HG03439 (cell line): ENCODE measurements around the gene RAP1GAP2.
"Not testable (repeated sequence)": the region's sequence is repeated elsewhere in the genome, so short reads cannot be mapped to it uniquely, and the experiment has no call there.

Source experiments
- ATAC-seq: cut with Tn5 transposase; IDR thresholded peaks from one replicate; pipeline ENCODE4 v1.9.1; 2021; ENCODE audit warnings: mild to moderate bottlenecking, moderate library complexity; ENCODE audit not compliant: unreplicated experiment

RAP1GAP2 gene

DNA sequence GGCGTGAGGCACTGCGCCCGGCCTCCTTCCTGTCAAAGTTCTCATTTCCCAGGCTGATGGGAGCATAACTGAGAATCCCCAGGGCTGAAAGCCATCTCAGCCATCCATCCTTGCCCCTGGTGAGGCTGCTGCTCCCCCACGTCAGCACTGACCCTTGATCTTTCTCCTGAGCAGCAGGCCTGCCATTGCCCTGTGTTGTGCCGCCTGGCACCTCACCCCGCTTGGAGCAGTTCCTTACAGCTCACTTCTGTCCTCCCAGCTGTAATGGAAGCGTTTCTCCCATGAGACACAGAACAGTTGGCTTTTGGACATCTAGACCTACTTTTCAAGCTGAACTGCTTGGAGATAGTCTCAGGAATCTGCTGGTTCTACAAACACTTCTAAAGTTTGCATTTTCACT lies 215.7 kb downstream of the RAP1GAP2 start:
- ATAC-seq, result no peak

DNA sequence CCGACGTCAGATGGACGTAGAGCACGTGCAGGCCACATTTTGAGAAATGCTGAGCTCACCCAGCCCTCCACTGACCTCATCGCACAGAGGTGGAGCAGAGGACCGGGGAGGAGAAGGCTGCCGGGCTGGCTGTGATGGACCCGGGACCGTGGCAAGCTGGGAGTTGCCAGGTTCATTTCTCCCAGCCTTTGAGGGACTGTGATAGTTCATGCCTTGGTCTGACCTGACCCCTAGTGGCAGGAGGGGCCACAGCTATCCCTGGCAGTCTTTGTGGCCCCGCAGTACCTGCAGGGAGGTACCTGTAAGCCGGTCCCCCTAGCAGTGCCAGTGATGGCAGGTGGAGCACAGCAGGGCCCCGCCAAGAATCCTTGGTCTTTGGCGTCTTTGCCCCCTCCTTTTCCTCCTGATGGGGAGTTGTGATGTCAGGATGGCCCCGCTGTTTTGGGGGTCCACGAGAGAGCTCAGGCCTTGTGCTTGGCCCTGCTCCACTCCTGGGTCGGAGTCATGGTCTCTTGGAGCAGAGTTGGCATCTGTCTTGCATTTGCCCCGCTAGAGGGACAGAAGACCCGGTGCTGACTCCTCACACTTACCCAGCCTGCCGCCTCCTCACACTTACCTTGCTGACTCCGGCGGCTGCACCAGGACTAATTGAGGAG lies 216.8 kb downstream of the RAP1GAP2 start:
- no peak for ATAC-seq

GRCh38 chr17:3015890-3016289 lies 219.7 kb downstream of the RAP1GAP2 start:
- no peak for ATAC-seq

DNA sequence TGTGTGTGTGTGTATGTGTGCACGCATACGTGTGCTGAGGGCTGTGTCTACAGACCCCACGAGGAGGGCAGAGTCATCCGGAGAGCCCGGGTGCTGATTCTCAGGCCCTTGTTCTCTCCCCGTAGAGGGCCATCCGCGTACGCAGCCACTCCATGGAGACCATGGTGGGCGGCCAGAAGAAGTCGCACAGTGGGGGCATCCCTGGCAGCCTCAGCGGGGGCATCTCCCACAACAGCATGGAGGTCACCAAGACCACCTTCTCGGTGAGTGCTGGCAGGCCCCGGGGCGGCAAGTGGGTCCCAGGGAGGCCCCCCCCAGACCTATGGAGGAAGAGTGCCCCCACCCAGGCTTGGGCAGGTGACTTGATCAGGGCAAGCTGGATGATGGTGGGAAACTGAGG lies 221.7 kb downstream of the RAP1GAP2 start:
- no peak for ATAC-seq

GRCh38 chr17:3019761-3020160 lies 223.5 kb downstream of the RAP1GAP2 start:
- no peak for ATAC-seq

- ATAC-seq, result no peak
Observed at GRCh38 chr17:3020381-3020780, 224.1 kb downstream of the RAP1GAP2 start.

DNA sequence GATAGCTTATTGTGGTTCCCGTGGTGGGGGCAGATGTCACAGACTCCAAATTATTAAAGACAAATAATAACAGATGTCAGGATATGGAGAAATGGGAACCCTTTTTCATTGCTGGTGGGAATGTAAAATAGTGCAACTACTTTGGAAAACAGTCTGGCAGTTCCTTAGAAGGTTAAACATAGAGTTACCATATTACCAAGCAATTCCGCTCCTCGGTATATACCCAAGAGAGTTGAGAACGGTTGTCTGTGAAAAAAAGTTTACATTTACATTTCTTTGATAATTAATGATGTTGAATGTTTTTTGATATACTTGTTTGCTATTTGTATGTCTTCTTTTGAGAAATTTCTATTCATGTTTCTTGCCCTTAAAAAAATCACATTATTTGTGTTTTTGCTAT lies 226.0 kb downstream of the RAP1GAP2 start:
- no peak for ATAC-seq

DNA sequence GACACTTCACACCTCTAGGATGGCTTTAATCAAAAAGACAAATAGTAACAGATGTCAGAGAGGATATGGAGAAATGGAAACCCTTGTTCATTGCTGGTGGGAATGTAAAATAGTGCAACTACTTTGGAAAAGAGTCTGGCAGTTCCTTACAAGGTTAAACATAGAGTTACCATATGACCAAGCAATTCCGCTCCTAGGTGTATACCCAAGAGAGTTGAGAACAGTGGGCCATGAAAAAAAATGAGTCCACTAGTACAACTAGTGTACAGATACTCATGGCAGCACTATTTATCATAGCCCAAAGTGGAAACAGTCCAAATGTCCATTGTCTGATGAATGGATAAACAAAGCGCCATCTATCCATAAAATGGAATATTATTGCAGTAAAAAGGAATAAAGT lies 228.1 kb downstream of the RAP1GAP2 start:
- ATAC-seq, result no peak

- no peak for ATAC-seq
Observed at GRCh38 chr17:3025421-3026124, 229.3 kb downstream of the RAP1GAP2 start.

- no peak for ATAC-seq
Observed at GRCh38 chr17:3026125-3026855, 230.1 kb downstream of the RAP1GAP2 start.

DNA sequence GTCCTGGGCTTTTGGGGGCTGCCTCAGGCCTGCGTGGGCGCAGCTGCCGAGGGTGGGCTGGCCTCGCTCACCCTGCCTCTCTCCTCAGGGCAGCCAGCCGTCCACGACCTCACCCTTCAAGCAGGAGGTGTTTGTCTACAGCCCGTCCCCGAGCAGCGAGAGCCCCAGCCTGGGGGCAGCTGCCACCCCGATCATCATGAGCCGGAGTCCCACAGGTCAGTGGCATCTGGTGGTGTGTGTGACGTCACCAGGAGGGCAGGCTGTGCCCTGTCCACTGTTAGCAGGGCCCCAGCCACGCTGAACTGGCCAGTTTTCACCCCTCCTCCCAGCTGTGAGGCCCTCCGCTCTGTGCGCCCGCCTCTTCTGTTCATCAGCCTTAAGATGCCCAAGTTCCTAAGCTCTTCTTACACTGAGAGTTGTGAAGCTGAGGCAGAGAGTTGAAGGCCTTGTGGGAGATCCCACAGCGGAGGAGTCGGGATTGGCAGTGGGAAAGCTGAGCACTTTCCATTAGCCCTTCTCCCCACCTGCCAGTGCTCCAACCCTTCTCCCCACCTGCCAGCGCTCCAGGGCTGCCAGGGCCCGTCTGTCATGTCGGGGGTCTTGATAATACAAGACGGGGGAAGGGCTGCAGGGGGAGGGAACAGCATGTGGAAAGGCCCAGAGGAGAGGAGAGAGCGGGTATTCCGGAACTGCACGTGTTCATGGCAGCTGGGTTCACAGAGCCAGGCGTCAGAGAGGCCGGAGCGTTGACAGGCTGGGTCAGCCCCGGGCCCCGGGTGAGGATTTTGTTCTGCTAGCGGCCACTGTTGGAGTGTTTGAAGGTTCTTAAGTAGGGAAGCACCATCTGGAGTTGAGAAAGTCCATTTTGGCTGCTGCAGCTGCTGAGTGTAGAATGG lies 230.9 kb downstream of the RAP1GAP2 start:
- ATAC-seq, result no peak

GRCh38 chr17:3027786-3028532 lies 231.7 kb downstream of the RAP1GAP2 start:
- ATAC-seq, result no peak

GRCh38 chr17:3029213-3029913 lies 233.1 kb downstream of the RAP1GAP2 start:
- ATAC-seq, result no peak

DNA sequence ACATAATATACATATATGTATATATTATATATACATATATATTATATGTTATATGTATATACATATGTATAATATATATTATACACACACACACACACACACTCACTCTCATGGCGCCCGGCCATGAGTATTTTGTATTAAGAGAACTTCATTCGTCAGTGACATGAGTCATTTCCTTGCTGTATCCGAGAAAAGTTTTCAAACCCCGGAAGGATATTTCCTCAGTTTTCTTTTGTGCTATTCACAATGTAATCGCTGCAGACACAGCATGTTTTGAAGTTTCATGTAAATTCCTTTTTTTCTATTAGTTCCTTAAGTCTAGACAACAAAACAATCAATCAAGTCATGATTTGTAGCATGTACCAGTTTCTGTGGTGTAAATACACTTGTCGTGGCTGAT lies 233.9 kb downstream of the RAP1GAP2 start:
- no peak for ATAC-seq

DNA sequence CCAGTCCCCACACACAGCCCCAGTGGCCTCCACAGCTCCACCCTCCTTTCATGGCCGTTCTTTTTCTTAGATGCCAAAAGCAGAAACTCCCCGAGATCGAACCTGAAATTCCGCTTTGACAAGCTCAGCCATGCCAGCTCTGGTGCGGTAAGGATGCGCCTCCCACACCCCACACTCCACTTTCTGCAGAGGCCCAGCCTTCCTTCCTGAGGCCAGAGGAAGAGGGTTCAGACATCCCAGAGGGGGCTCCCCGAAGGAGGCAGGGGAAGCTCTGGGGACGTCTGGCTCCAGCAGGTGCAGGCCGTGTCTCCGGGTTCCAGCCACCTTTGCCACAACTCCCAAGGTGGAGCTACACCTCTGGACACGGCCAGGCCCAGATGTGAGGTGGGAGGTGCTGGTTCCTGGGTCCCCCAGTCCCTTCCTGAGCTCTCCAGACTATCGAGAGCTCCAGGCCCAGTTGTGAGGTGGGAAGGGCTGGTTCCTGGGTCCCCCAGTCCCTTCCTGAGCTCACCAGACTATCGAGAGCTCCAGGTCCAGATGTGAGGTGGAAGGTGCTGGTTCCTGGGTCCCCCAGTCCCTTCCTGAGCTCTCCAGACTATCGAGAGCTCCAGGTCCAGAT lies 234.7 kb downstream of the RAP1GAP2 start:
- ATAC-seq, result not testable (repeated sequence)

DNA sequence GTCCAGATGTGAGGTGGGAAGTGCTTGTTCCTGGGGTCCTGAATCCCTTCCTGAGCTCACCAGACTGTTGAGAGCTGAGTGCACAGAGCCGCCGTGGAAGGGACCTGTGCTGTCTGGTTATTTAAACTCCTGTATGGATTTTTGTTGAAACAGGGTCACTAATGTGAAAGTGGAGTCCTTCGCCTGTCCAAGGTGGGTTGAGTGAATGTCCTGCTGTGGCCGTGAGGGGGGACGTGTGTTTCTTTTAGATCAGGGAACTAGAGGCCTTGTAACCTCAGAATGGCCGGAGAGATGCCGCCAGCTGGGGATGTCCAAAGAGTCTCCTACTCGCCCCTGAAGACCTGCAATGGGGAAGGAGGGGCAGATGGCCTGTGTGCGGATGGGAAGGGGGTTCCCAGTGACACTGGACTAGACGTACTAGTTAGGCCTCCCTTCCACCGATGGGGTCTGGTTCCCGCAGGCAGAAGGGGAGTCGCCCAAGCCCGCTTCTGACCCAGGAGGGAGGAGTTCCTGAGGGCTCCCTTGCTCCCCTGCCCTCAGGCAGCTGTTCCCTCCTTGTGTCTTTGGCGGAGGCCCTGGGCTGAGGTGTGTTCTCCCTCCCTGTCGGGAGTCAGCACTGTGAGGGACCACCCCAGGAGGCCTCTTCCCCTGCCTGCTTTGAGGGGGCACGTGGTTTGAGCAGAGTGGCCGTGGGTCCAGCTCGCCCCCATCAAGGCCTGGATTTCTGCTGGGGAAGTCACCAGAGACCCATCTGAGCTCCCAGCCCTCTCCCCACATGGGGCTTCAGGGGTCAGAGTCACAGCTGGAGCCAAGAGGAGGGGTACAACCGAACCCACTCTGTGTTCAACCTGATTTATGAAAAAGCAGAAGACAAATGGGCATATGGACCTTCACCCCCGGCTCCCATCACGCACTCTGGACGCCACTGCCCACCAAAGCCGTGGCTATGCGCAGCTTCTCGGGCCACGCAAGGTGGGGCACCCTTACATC lies 236.3 kb downstream of the RAP1GAP2 start:
- no peak for ATAC-seq

GRCh38 chr17:3033248-3033640 lies 237.0 kb downstream of the RAP1GAP2 start:
- ATAC-seq, result no peak
